ENCODE results near the gene MROH8.

DNA sequence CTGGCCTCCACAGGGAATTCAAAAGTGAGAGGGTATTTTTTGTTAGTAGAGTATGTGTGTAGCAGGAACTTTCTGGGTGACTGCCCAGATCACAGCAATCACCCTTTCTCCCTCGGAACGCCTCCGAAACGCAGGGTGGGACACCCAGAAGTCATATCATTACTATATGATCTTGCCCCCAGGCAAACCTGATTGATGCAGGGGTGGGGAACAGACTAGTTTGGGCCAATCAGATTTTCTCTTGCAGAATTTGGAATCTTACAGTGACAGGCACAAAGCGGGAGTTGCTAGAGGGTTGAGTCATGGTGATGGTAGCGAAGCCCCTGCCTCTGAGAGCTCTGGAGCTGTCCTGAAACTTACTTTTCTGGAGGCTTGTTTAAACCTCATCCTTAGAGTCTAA is 16.7 kb downstream of the MROH8 start:
- TF ChIP-seq, protein P1, sequence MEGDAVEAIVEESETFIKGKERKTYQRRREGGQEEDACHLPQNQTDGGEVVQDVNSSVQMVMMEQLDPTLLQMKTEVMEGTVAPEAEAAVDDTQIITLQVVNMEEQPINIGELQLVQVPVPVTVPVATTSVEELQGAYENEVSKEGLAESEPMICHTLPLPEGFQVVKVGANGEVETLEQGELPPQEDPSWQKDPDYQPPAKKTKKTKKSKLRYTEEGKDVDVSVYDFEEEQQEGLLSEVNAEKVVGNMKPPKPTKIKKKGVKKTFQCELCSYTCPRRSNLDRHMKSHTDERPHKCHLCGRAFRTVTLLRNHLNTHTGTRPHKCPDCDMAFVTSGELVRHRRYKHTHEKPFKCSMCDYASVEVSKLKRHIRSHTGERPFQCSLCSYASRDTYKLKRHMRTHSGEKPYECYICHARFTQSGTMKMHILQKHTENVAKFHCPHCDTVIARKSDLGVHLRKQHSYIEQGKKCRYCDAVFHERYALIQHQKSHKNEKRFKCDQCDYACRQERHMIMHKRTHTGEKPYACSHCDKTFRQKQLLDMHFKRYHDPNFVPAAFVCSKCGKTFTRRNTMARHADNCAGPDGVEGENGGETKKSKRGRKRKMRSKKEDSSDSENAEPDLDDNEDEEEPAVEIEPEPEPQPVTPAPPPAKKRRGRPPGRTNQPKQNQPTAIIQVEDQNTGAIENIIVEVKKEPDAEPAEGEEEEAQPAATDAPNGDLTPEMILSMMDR (IDR thresholded peaks at IDR 0.05; ENCODE audit: low read length), result no peak
- no peak for TF ChIP-seq EZH2phosphoT487 (IDR thresholded peaks at IDR 0.05; ENCODE audit: low read length)
